Activated CD8-positive, alpha-beta T cell treated with anti-CD3 and anti-CD28 coated beads for 36 hours (primary cell): ENCODE measurements around the gene S100A3. TPM values are rescaled to one million over a fixed set of nuclear protein-coding genes. Genes with fewer than 3 reads are reported as not detected.

ENCODE experiments used
- ATAC-seq: fragments of 200-7000 bp; cut with Tn5 transposase; one replicate; pipeline ENCODE4 v1.10.0; 2021; ENCODE audit warnings: mild to moderate bottlenecking, moderate library complexity
- CTCF ChIA-PET: fragments of 350-600 bp; sonication (Branson Sonifier 250); formaldehyde crosslinking; loops from one replicate; lab custom pipeline; 2021; ENCODE audit warnings: antibody characterized with exemption; lab: Charles Lee
- POLR2A ChIA-PET: fragments of 350-600 bp; sonication (Branson Sonifier 250); formaldehyde crosslinking; loops from one replicate; lab custom pipeline; 2021; ENCODE audit warnings: antibody characterized with exemption; lab: Charles Lee
- DNase-seq: peaks from one replicate; pipeline ENCODE4 v3.0.0-alpha.2; 2020
- H3K27ac Mint-ChIP-seq: one replicate; pipeline ENCODE4 v1.8.0; 2021; ENCODE audit warnings: mild to moderate bottlenecking, mixed read lengths
- H3K27me3 Mint-ChIP-seq: one replicate; pipeline ENCODE4 v1.8.0; 2021; ENCODE audit warnings: mixed read lengths
- H3K36me3 Mint-ChIP-seq: one replicate; pipeline ENCODE4 v1.8.0; 2021; ENCODE audit warnings: low read depth, mixed read lengths
- H3K4me1 Mint-ChIP-seq: one replicate; pipeline ENCODE4 v1.8.0; 2021; ENCODE audit warnings: low read depth, mixed read lengths
- H3K4me3 Mint-ChIP-seq: one replicate; pipeline ENCODE4 v1.8.0; 2021; ENCODE audit warnings: mild to moderate bottlenecking, moderate library complexity, mixed read lengths
- H3K9me3 Mint-ChIP-seq: one replicate; pipeline ENCODE4 v1.8.0; 2021; ENCODE audit warnings: mixed read lengths
- CTCF ChIP-seq: fragments of 200-600 bp; IDR thresholded peaks from one replicate; pipeline ENCODE4 v1.8.0; 2022; ENCODE audit warnings: antibody characterized with exemption, mild to moderate bottlenecking
- intact Hi-C: fragments of 100-400 bp; cut with micrococcal nuclease; formaldehyde crosslinking; loops from one replicate; pipeline ENCODE4 v1.10.0; 2022
- total RNA-seq, 2 experiments: library from RNA; stranded (reverse); gene quantifications; one replicate each; pipeline ENCODE4 v1.2.3, GENCODE V29; 2021

Gene S100A3
- total RNA-seq, result not detected

GRCh38 chr1:153548722-153549688 is at the start of gene S100A3:
Gene S100A3 (minus strand): TSS chr1:153549258. CDS start chr1:153548485, 773 bp downstream.
- Mint-ChIP-seq H3K9me3 (no peaks in the 10 kb centered on the region), H3K27me3 (no peaks in the 10 kb centered on the region), H3K4me1 (peaks cover 31% of the 10 kb centered on the region), H3K27ac (no peak within 1 kb of the TSS), H3K4me3 (no peak within 1 kb of the TSS), H3K36me3 (peaks cover 10% of the 10 kb centered on the region)
- POLR2A ChIA-PET, result interaction anchor here (6.6 kb wide), 1 partner anchor 15 kb away, joined by 97 read pairs; the partner anchor contains the start of gene S100A6
- TF ChIP-seq CTCF, result no peak
- intact Hi-C loops, result no loop called here
- DNase-seq (no peak), ATAC-seq (no peak)
- CTCF ChIA-PET, result no interaction called here

GRCh38 chr1:153598309-153599172 is 49.5 kb upstream of the S100A3 start:
- DNase-seq, result peak; percentile 48
- CTCF ChIA-PET, result interaction anchor here (0.9 to 1.9 kb wide), 7 partner anchors 16 to 88 kb away, joined by 3 to 7 read pairs (median 4); partner anchors contain the start of genes CHTOP and S100A13

GRCh38 chr1:153597206-153597605 is 48.1 kb upstream of the S100A3 start:
- no peak for TF ChIP-seq CTCF
- Mint-ChIP-seq H3K4me3 (no peak overlapping the region), H3K4me1 (peaks cover 16% of the 10 kb centered on the region), H3K27ac (no peak overlapping the region), H3K27me3 (no peaks in the 10 kb centered on the region), H3K36me3 (no peaks in the 10 kb centered on the region), H3K9me3 (no peaks in the 10 kb centered on the region)
- DNase-seq (peak; percentile 45), ATAC-seq (peak; percentile 85)
- ChIA-PET CTCF (interaction anchor here (1.2 to 3.0 kb wide), 6 partner anchors 17 to 86 kb away, joined by 3 to 12 read pairs (median 4); no protein-coding TSS in a partner anchor), POLR2A (no interaction called here)
- intact Hi-C loops, result no loop called here

More at GRCh38 chr1:153598309-153599172, 49.5 kb upstream of the S100A3 start:
- no peaks in the 10 kb centered on the region for H3K27me3 Mint-ChIP-seq
- H3K36me3 Mint-ChIP-seq, result no peaks in the 10 kb centered on the region
- ATAC-seq, result peak; percentile 92
- intact Hi-C loops, result no loop called here
- peak overlapping the region; percentile 71 for H3K27ac Mint-ChIP-seq
- POLR2A ChIA-PET, result interaction anchor here (1.5 kb wide), 1 partner anchor 22 kb away, joined by 3 read pairs; no protein-coding TSS in a partner anchor
- peaks cover 18% of the 10 kb centered on the region for H3K4me1 Mint-ChIP-seq
- H3K9me3 Mint-ChIP-seq, result no peaks in the 10 kb centered on the region
- TF ChIP-seq CTCF, result no peak
- no peak overlapping the region for H3K4me3 Mint-ChIP-seq

GRCh38 chr1:153592748-153593147 is 43.7 kb upstream of the S100A3 start:
- H3K27ac Mint-ChIP-seq, result no peak overlapping the region
- H3K36me3 Mint-ChIP-seq, result no peaks in the 10 kb centered on the region
- no peaks in the 10 kb centered on the region for H3K9me3 Mint-ChIP-seq
- ATAC-seq, result no peak
- no peak overlapping the region for H3K4me3 Mint-ChIP-seq
- no peak for TF ChIP-seq CTCF
- POLR2A ChIA-PET, result no interaction called here
- intact Hi-C loops, result no loop called here
- H3K27me3 Mint-ChIP-seq, result no peaks in the 10 kb centered on the region
- peaks cover 7% of the 10 kb centered on the region for H3K4me1 Mint-ChIP-seq
- no peak for DNase-seq
- CTCF ChIA-PET, result interaction anchor here (1.0 to 2.4 kb wide), 5 partner anchors 12 to 82 kb away, joined by 3 to 11 read pairs (median 5); no protein-coding TSS in a partner anchor
